ENCODE measurements around the gene MGMT. TPM values are rescaled to one million over a fixed set of nuclear protein-coding genes. Genes with fewer than 3 reads are reported as not detected.

MGMT gene
- total and polyA plus RNA-seq, 2 experiments from 2014 or later: 19.3 to 21.9 TPM

DNA sequence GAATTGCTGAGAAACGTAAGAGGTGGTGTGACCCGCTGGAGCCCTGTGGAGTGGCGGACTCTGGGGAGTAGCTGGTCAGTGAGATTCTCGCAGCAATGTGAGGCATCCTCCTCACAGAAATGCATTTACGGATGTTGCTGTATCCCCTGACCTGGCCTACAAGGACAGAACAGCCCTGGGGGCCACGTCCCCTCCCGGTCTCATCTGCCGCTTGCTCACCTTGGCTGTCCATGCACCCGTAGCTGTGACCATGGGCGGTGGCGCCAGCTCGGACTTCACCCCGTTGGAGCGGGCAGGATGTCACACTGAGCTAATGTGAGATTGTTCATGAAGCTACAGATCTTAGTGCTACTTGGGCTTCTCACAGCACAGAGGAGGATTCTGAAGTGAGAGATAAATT, 303.2 kb downstream of the MGMT start:
- no peaks in the 10 kb centered on the region for H3K79me2 ChIP-seq (replicated peaks; ENCODE audit: insufficient read depth)
- Mint-ChIP-seq H3K4me3 (no peak overlapping the region), H3K27ac (no peak overlapping the region), H3K4me1 (no peaks in the 10 kb centered on the region), H3K36me3 (ENCODE audit: low read depth) (no peaks in the 10 kb centered on the region), H3K27me3 (ENCODE audit: insufficient read depth, low read depth, poor library complexity) (no peaks in the 10 kb centered on the region), H3K9me3 (no peaks in the 10 kb centered on the region)
- no peaks in the 10 kb centered on the region for H4K20me1 ChIP-seq (replicated peaks; ENCODE audit: insufficient read depth)
- DNase-seq (ENCODE audit: low spot score) (no peak), ATAC-seq (no peak)
- H3K4me2 ChIP-seq: no peak overlapping the region
- H3F3A ChIP-seq (replicated peaks; ENCODE audit: low read depth): no peaks in the 10 kb centered on the region
- H3K4me1 ChIP-seq (ENCODE audit: insufficient read depth): no peaks in the 10 kb centered on the region
- H2AFZ ChIP-seq: no peak overlapping the region
- no peaks in the 10 kb centered on the region for H3K27me3 ChIP-seq (ENCODE audit: insufficient read depth)
- no peak overlapping the region for H3K4me3 ChIP-seq
- no peak overlapping the region for H3K27ac ChIP-seq (ENCODE audit: low read depth)
- TF ChIP-seq, protein P1, sequence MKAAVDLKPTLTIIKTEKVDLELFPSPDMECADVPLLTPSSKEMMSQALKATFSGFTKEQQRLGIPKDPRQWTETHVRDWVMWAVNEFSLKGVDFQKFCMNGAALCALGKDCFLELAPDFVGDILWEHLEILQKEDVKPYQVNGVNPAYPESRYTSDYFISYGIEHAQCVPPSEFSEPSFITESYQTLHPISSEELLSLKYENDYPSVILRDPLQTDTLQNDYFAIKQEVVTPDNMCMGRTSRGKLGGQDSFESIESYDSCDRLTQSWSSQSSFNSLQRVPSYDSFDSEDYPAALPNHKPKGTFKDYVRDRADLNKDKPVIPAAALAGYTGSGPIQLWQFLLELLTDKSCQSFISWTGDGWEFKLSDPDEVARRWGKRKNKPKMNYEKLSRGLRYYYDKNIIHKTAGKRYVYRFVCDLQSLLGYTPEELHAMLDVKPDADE (IDR thresholded peaks at IDR 0.05): no peak
- TF ChIP-seq JUNB (IDR thresholded peaks at IDR 0.05; ENCODE audit: unreplicated experiment) (no peak), CREB1 (CRISPR knock-in tag; IDR thresholded peaks at IDR 0.05; ENCODE audit: low read depth) (no peak), ZNF462 (CRISPR knock-in tag; IDR thresholded peaks at IDR 0.05) (no peak), POLR2AphosphoS5 (IDR thresholded peaks at IDR 0.05; ENCODE audit: low read depth) (no peak), EZH2 (IDR thresholded peaks at IDR 0.05; ENCODE audit: low read depth, unreplicated experiment) (no peak), ZNF114 (CRISPR knock-in tag; IDR thresholded peaks at IDR 0.05) (no peak), EZH2phosphoT487 (IDR thresholded peaks at IDR 0.05; ENCODE audit: unreplicated experiment) (no peak), ZNF331 (CRISPR knock-in tag; IDR thresholded peaks at IDR 0.05; ENCODE audit: low read depth) (no peak), NANOG (IDR thresholded peaks at IDR 0.05; ENCODE audit: borderline replicate concordance) (no peak), STAT1 (IDR thresholded peaks at IDR 0.05; ENCODE audit: unreplicated experiment) (no peak)
- TF ChIP-seq, protein P2, sequence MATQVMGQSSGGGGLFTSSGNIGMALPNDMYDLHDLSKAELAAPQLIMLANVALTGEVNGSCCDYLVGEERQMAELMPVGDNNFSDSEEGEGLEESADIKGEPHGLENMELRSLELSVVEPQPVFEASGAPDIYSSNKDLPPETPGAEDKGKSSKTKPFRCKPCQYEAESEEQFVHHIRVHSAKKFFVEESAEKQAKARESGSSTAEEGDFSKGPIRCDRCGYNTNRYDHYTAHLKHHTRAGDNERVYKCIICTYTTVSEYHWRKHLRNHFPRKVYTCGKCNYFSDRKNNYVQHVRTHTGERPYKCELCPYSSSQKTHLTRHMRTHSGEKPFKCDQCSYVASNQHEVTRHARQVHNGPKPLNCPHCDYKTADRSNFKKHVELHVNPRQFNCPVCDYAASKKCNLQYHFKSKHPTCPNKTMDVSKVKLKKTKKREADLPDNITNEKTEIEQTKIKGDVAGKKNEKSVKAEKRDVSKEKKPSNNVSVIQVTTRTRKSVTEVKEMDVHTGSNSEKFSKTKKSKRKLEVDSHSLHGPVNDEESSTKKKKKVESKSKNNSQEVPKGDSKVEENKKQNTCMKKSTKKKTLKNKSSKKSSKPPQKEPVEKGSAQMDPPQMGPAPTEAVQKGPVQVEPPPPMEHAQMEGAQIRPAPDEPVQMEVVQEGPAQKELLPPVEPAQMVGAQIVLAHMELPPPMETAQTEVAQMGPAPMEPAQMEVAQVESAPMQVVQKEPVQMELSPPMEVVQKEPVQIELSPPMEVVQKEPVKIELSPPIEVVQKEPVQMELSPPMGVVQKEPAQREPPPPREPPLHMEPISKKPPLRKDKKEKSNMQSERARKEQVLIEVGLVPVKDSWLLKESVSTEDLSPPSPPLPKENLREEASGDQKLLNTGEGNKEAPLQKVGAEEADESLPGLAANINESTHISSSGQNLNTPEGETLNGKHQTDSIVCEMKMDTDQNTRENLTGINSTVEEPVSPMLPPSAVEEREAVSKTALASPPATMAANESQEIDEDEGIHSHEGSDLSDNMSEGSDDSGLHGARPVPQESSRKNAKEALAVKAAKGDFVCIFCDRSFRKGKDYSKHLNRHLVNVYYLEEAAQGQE (IDR thresholded peaks at IDR 0.05; ENCODE audit: unreplicated experiment): no peak
- TF ChIP-seq, protein P3, sequence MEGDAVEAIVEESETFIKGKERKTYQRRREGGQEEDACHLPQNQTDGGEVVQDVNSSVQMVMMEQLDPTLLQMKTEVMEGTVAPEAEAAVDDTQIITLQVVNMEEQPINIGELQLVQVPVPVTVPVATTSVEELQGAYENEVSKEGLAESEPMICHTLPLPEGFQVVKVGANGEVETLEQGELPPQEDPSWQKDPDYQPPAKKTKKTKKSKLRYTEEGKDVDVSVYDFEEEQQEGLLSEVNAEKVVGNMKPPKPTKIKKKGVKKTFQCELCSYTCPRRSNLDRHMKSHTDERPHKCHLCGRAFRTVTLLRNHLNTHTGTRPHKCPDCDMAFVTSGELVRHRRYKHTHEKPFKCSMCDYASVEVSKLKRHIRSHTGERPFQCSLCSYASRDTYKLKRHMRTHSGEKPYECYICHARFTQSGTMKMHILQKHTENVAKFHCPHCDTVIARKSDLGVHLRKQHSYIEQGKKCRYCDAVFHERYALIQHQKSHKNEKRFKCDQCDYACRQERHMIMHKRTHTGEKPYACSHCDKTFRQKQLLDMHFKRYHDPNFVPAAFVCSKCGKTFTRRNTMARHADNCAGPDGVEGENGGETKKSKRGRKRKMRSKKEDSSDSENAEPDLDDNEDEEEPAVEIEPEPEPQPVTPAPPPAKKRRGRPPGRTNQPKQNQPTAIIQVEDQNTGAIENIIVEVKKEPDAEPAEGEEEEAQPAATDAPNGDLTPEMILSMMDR (conservative IDR thresholded peaks at IDR 0.05; ENCODE audit: low read depth in 2 of 2): no peak
- no peaks in the 10 kb centered on the region for H3K9me2 ChIP-seq (ENCODE audit: insufficient read depth)
- no peaks in the 10 kb centered on the region for H3K36me3 ChIP-seq (ENCODE audit: insufficient read depth)
